Measurements from ENCODE around the gene DENND1A. TPM values are rescaled to one million over a fixed set of nuclear protein-coding genes. Genes with fewer than 3 reads are reported as not detected.
"Not testable (repeated sequence)": the region's sequence is repeated elsewhere in the genome, so short reads cannot be mapped to it uniquely, and the experiment has no call there.

DENND1A gene
- total RNA-seq, 1 experiment from 2014 or later, result 19.7 TPM

DNA sequence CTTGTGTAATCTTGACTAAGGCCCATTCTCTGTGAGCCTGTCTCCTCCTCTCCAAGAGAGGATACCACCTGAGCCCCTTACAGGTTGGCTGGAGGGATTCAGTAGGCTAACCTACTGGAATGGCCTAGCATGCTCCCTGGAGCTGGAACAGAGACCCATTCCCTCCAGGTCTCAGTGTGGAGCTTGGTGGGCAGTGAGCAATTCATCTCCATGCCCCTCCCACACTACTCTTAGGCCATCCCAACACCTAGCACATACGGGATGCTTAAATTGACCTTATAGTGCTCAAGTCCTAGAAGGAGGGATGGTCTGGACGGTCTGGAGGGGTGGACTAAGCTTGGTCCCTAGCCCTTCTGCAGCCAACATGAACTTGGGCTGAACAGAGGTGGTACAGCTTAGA lies 498.3 kb downstream of the DENND1A start:
- intact Hi-C loops (cut with micrococcal nuclease; ENCODE audit: unreplicated experiment) (no loop called here), in situ Hi-C loops (cut with HindIII; ENCODE audit: low pct_unique_long_range_greater_than_20kb, low sequenced_read_pairs) (no loop called here)
- BruUV-seq (replicated peaks), result no TSS peak
- no peaks in the 10 kb centered on the region for H3K27me3 ChIP-seq (ENCODE audit: control insufficient read depth, insufficient read depth, low read length)
- DNase-seq (ENCODE audit: low read depth, low spot score) (no peak), ATAC-seq (no peak)
- no peaks in the 10 kb centered on the region for H3K36me3 ChIP-seq (ENCODE audit: control insufficient read depth, insufficient read depth, low read length)
- no peak overlapping the region for H3K27ac ChIP-seq (ENCODE audit: low read length)
- H3K4me1 ChIP-seq (ENCODE audit: control insufficient read depth, insufficient read depth, low read length), result no peaks in the 10 kb centered on the region
- H3K9me3 ChIP-seq (ENCODE audit: control insufficient read depth, insufficient read depth, low read depth, low read length), result no peaks in the 10 kb centered on the region
- H3K4me3 ChIP-seq (ENCODE audit: low read depth in 2 of 2, low read length in 2 of 2), result no peak overlapping the region
- ChIA-PET CTCF (no interaction called here), POLR2A (no interaction called here)
- no peak for TF ChIP-seq SIN3A (IDR thresholded peaks at IDR 0.05; ENCODE audit: borderline replicate concordance, insufficient read depth, low read depth, low read length)
- no peak for TF ChIP-seq TCF7L2 (IDR thresholded peaks at IDR 0.05; ENCODE audit: low read depth, low read length)
- TF ChIP-seq POLR2AphosphoS5 (IDR thresholded peaks at IDR 0.05; ENCODE audit: low read depth, low read length), result no peak
- TF ChIP-seq, protein P1, sequence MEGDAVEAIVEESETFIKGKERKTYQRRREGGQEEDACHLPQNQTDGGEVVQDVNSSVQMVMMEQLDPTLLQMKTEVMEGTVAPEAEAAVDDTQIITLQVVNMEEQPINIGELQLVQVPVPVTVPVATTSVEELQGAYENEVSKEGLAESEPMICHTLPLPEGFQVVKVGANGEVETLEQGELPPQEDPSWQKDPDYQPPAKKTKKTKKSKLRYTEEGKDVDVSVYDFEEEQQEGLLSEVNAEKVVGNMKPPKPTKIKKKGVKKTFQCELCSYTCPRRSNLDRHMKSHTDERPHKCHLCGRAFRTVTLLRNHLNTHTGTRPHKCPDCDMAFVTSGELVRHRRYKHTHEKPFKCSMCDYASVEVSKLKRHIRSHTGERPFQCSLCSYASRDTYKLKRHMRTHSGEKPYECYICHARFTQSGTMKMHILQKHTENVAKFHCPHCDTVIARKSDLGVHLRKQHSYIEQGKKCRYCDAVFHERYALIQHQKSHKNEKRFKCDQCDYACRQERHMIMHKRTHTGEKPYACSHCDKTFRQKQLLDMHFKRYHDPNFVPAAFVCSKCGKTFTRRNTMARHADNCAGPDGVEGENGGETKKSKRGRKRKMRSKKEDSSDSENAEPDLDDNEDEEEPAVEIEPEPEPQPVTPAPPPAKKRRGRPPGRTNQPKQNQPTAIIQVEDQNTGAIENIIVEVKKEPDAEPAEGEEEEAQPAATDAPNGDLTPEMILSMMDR (IDR thresholded peaks at IDR 0.05), result no peak
- TF ChIP-seq, protein P2, sequence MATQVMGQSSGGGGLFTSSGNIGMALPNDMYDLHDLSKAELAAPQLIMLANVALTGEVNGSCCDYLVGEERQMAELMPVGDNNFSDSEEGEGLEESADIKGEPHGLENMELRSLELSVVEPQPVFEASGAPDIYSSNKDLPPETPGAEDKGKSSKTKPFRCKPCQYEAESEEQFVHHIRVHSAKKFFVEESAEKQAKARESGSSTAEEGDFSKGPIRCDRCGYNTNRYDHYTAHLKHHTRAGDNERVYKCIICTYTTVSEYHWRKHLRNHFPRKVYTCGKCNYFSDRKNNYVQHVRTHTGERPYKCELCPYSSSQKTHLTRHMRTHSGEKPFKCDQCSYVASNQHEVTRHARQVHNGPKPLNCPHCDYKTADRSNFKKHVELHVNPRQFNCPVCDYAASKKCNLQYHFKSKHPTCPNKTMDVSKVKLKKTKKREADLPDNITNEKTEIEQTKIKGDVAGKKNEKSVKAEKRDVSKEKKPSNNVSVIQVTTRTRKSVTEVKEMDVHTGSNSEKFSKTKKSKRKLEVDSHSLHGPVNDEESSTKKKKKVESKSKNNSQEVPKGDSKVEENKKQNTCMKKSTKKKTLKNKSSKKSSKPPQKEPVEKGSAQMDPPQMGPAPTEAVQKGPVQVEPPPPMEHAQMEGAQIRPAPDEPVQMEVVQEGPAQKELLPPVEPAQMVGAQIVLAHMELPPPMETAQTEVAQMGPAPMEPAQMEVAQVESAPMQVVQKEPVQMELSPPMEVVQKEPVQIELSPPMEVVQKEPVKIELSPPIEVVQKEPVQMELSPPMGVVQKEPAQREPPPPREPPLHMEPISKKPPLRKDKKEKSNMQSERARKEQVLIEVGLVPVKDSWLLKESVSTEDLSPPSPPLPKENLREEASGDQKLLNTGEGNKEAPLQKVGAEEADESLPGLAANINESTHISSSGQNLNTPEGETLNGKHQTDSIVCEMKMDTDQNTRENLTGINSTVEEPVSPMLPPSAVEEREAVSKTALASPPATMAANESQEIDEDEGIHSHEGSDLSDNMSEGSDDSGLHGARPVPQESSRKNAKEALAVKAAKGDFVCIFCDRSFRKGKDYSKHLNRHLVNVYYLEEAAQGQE (IDR thresholded peaks at IDR 0.05; ENCODE audit: insufficient read depth in 1 of 2, low read depth in 2 of 2, low read length in 1 of 2), result no peak

DNA sequence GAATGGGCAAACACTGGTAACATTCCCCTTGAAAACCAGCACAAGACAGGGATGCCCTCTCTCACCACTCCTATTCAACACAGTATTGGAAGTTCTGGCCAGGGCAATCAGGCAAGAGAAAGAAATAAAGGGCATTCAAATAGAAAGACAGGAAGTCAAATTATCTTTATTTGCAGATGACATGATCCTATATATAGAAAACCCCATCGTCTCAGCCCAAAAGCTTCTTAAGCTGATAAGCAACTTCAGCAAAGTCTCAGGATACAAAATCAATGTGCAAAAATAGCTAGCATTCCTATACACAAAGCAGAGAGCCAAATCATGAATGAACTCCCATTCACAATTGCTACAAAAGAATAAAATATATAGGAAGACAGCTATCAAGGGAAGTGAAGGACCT lies 501.5 kb downstream of the DENND1A start:
- H3K36me3 ChIP-seq (ENCODE audit: control insufficient read depth, insufficient read depth, low read length); BruUV-seq (replicated peaks); H3K4me3 ChIP-seq (ENCODE audit: low read depth in 2 of 2, low read length in 2 of 2); intact Hi-C loops (cut with micrococcal nuclease; ENCODE audit: unreplicated experiment); DNase-seq (ENCODE audit: low read depth, low spot score); POLR2A ChIA-PET; CTCF ChIA-PET; ATAC-seq; H3K9me3 ChIP-seq (ENCODE audit: control insufficient read depth, insufficient read depth, low read depth, low read length); H3K27ac ChIP-seq (ENCODE audit: low read length); H3K4me1 ChIP-seq (ENCODE audit: control insufficient read depth, insufficient read depth, low read length); H3K27me3 ChIP-seq (ENCODE audit: control insufficient read depth, insufficient read depth, low read length); in situ Hi-C loops (cut with HindIII; ENCODE audit: low pct_unique_long_range_greater_than_20kb, low sequenced_read_pairs): not testable (repeated sequence)

DNA sequence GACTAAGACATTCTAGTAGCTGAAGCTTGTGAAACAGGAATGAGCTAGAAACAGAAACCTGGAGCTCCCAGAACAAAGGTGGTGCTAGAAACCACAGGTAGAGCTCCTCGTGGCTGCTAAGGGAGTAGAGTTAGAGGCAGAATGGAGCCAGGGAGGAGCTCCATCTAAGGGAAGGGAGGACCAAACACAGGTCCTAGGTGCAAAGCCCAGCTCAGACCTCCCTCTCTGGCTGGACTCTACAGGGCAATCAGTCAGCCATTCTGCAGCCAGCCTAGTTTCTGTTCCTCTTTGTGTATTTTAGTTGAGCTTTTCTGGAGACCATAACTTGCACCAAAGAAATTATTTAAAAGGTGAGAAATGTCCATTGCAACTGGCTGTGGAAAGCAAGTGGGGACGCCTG lies 503.5 kb downstream of the DENND1A start:
- no peaks in the 10 kb centered on the region for H3K4me1 ChIP-seq (ENCODE audit: control insufficient read depth, insufficient read depth, low read length)
- H3K27ac ChIP-seq (ENCODE audit: low read length), result no peak overlapping the region
- no peaks in the 10 kb centered on the region for H3K27me3 ChIP-seq (ENCODE audit: control insufficient read depth, insufficient read depth, low read length)
- CTCF ChIA-PET, result interaction anchor here (0.5 kb wide), 1 partner anchor 298 kb away, joined by 5 read pairs; no protein-coding TSS in a partner anchor
- POLR2A ChIA-PET, result interaction anchor here (0.5 kb wide), 1 partner anchor 14 kb away, joined by 4 read pairs; no protein-coding TSS in a partner anchor
- no peaks in the 10 kb centered on the region for H3K36me3 ChIP-seq (ENCODE audit: control insufficient read depth, insufficient read depth, low read length)
- intact Hi-C loops (cut with micrococcal nuclease; ENCODE audit: unreplicated experiment), result no loop called here
- no TSS peak for BruUV-seq (replicated peaks)
- in situ Hi-C loops (cut with HindIII; ENCODE audit: low pct_unique_long_range_greater_than_20kb, low sequenced_read_pairs), result no loop called here
- no peaks in the 10 kb centered on the region for H3K9me3 ChIP-seq (ENCODE audit: control insufficient read depth, insufficient read depth, low read depth, low read length)
- H3K4me3 ChIP-seq (ENCODE audit: low read depth in 2 of 2, low read length in 2 of 2), result no peak overlapping the region
- TF ChIP-seq, protein P1 (IDR thresholded peaks at IDR 0.05), result no peak
- TF ChIP-seq, protein P2 (IDR thresholded peaks at IDR 0.05; ENCODE audit: insufficient read depth in 1 of 2, low read depth in 2 of 2, low read length in 1 of 2), result no peak
- no peak for DNase-seq (ENCODE audit: low read depth, low spot score)
- ATAC-seq, result no peak
